Right ventricle myocardium superior (tissue), 1 donor: ENCODE data around the gene ADGRG2. TPM values are rescaled to one million over a fixed set of nuclear protein-coding genes. Genes with fewer than 3 reads are reported as not detected.
"Not testable (repeated sequence)": the region's sequence is repeated elsewhere in the genome, so short reads cannot be mapped to it uniquely, and the experiment has no call there.

Source experiments
- ATAC-seq: fragments of 200-7000 bp; cut with Tn5 transposase; one replicate; pipeline ENCODE4 v1.9.1; 2020; ENCODE audit warnings: mild to moderate bottlenecking; ENCODE audit not compliant: poor library complexity
- DNase-seq: peaks from one replicate; pipeline ENCODE4 v3.0.0-alpha.2; 2020
- intact Hi-C: fragments of 100-400 bp; cut with DNase I; formaldehyde crosslinking; loops from one replicate; pipeline ENCODE4 v1.11.2; 2022
- total RNA-seq: library from RNA; stranded (reverse); fragmentation: NEBNext Ultra II Directional; extraction: Animal tissue kit (Norgen Biotek cat#: 25700); gene quantifications from one replicate; pipeline ENCODE4 v1.2.1, GENCODE V29; 2021
- donor health status: DM: no; HTN: yes; CAD: no; lungs with severe emphysema.

ADGRG2 gene
- total RNA-seq, 1 donor from 2014 or later = 0.78 TPM

- ATAC-seq (peak; percentile 71), DNase-seq (peak; percentile 50)
- intact Hi-C loops = no loop called here
Observed at GRCh38 chrX:19094654-19095053, 27.6 kb downstream of the ADGRG2 start.

- ATAC-seq (no peak), DNase-seq (no peak)
- intact Hi-C loops = no loop called here
Observed at GRCh38 chrX:19091596-19091995, 30.7 kb downstream of the ADGRG2 start.

DNA sequence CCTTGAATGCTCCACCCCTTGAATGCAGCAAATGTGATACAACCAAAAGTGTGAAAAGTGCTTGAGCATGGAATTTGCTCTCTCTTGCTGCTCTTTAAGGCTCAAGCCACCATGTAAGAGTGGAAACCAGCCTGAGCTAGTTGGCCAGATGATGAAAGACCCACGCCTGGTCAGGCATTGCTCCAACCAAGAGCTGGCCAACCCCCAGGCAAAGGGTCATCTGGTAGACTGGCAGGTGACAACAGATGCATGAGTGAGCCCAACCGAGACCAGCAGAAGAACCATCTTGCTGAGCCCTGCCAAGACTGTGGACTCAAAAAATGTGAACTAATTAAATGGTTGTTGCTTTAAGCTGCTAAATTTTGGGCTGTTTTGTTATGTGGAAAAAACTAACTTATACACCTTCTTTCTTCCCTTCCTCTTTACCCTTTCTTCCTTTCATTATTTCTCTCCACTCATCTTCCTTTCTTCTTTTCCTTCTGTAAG, 32.7 kb downstream of the ADGRG2 start:
- ATAC-seq (no peak), DNase-seq (no peak)
- intact Hi-C loops = no loop called here

DNA sequence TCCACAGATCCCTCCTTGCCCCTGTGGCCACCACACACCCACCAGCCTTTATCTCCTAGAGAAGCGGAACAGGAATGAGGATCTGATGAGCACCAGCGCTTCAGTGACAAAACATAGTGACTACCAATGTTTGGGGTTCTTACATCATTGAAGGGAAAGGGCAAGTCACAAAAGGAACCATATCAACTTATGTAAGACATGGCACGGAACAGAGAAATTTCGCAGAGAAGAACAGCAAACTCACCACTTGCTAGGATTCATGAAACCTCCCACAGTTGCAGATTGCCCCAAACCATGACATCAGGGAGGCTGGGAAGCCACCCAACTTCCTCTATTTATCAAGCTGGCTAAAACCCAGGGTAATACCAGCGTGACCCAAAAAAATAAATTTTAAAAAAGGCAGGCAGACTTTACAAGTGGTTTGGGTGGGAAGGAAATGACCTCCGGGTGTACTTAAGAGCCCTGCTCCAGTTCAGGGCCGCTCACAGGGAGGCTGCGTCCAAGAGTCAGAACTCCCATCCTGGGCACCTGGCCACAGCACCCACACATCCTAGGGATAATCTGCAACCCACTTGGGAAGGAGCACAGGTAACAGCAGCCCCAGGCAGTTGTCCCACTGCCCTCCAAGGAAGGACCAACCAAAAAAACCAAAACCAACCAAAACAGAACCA, 36.0 kb downstream of the ADGRG2 start:
- intact Hi-C loops = no loop called here
- ATAC-seq = no peak

DNA sequence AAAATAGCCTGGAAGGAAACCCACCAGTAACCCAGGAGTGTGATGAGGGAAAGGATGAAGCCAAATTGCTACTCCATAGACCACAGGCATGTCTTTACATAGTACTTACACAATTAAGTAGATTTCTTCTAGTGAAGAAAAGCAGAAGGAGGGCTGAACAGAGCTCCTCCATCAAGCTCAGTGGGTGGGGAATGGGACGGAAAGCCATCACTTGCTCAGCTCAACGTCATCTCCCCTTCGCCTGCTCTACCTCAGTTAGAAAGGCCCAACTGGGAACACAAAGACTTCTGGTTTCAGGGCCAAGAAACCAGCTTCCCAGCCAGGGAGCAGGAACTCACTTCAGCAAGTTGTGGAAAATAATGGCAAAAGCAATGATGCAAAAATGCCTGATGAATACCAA, 36.6 kb downstream of the ADGRG2 start:
- ATAC-seq = no peak
- intact Hi-C loops = no loop called here
- DNase-seq = no peak

More for the DNA sequence above, 36.0 kb downstream of the ADGRG2 start:
- peak; percentile 38 for DNase-seq

GRCh38 chrX:19075754-19076153, 46.5 kb downstream of the ADGRG2 start:
- DNase-seq (no peak), ATAC-seq (no peak)
- intact Hi-C loops = no loop called here

DNA sequence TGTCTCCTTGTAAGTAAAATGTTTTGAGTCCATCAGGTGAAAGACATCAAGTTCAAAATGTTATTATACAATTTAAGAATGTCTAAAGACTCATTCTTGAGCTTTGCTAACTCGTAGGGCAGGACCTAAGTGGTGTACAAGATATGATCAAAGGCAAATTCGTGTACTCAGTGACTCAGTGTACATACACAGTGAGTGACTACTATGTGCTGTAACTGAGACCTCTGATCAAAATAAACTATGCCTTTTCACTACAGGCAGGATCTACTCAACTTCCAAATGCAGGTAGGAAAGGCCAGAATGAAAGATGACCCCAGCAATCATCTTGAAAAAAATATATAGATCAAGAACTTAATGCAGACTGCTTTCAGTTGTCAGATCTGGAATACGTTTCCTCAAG, 49.9 kb downstream of the ADGRG2 start:
- no peak for ATAC-seq
- DNase-seq = no peak
- intact Hi-C loops = no loop called here

- DNase-seq (peak; percentile 40), ATAC-seq (peak; percentile 77)
- intact Hi-C loops = no loop called here
Observed at GRCh38 chrX:19070555-19070994, 51.7 kb downstream of the ADGRG2 start.

DNA sequence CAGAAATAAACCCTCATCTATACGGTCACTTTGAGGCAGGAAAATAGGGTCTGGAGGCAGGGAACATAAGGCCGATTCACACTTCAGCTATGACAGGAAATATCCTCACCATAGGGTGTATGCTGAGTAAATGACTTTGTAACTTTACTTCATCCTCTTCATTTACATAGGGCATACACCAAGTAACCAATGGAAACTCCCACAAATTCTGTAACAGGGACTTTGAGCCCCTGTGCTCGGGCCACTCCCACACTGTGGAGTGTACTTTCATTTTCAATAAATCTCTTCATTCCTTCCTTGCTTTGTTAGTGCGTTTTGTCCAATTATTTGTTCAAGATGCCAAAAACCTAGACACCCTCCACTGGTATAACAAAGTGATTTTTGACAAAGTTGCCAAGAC, 55.3 kb downstream of the ADGRG2 start:
- DNase-seq, intact Hi-C loops, ATAC-seq: not testable (repeated sequence)

GRCh38 chrX:19065535-19065934, 56.7 kb downstream of the ADGRG2 start:
- intact Hi-C loops = no loop called here
- DNase-seq = no peak
- ATAC-seq = no peak

DNA sequence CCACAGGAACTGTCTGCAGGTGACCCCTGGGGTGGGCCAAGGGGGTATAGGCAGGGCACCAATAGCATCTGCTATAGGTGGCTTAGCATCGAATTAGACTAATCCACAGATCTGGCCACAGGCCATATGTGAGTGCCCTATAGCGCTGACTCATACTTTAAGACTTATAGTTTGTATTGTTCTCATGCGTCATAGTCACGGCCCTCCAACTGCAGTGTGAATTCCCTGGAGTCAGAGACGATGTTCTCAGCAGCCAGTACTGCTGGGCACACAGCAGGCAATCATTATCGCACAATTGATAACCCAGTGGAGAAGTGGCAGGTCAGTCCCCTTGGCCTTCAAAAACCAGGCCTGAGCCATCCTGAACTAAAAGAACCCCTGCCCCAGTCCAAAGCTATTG, 58.1 kb downstream of the ADGRG2 start:
- DNase-seq (no peak), ATAC-seq (no peak)
- intact Hi-C loops = no loop called here

GRCh38 chrX:19063030-19063429, 59.2 kb downstream of the ADGRG2 start:
- DNase-seq (no peak), ATAC-seq (no peak)
- intact Hi-C loops = no loop called here

GRCh38 chrX:19059067-19059466, 63.2 kb downstream of the ADGRG2 start:
- intact Hi-C loops = no loop called here
- ATAC-seq (no peak), DNase-seq (no peak)

GRCh38 chrX:19057856-19058255, 64.4 kb downstream of the ADGRG2 start:
- intact Hi-C loops = no loop called here
- ATAC-seq = no peak
- DNase-seq = no peak

DNA sequence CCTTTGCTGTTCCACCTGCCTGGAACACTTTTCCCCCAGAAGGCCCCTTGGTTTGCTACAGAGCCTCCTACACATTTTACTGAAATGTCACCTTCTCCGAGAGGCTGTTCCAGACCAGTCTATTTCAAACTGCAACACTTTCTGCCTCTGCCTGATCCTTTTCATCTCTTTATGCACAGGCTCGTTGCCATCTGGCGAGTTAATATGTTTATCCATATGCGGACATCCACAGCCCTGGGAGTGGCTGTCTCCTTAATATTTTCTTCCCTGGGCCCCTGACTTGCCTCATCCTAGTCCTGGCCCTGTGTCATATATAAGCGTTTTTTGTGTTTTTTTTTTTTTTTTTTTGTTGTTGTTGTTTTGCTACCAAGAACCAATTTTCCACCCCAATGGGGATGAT, 73.2 kb downstream of the ADGRG2 start:
- no peak for DNase-seq
- intact Hi-C loops = no loop called here
- ATAC-seq = no peak

GRCh38 chrX:19046343-19047215, 75.7 kb downstream of the ADGRG2 start:
- DNase-seq = no peak
- ATAC-seq = no peak
- intact Hi-C loops = no loop called here

- DNase-seq (no peak), ATAC-seq (no peak)
- intact Hi-C loops = no loop called here
Observed at GRCh38 chrX:19040373-19040772, 81.9 kb downstream of the ADGRG2 start.

DNA sequence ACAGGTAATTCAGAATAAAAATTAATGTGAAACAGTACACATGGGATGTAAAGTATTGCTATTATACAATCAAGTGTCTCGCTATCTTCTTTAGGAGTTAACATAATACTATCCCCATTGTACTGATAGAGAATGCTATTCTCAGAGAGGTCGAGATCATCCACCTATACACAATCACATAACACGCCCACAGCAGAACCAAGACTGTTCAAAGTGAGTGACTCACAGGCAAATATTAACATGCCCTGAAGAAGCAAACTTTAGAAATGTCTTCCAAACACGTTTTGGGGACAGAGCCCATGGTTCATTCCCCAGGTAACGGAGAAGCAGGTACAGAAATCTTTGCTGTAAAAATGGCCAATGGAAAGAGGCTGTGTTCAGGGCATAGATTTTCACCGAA, 88.2 kb downstream of the ADGRG2 start:
- no peak for DNase-seq
- intact Hi-C loops = no loop called here
- ATAC-seq = no peak

DNA sequence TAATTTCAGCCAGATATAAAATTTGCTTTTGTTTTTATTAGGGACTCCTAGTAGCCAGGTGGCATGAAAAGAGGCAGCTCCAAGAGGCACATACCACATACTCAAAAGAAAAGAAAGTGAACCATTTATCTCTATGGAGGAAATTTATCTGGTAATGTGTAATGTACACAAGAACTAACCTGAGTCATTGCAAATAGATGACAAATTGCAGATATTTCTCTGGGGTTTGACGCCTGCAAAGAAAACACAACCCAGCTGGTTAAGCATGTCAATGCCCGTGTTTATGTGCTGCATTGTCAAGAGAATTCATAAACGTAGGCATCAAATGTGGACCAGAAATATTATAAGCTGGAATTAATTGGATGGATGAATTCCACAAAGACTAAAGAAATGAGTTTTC, 91.5 kb downstream of the ADGRG2 start:
- ATAC-seq = no peak
- no peak for DNase-seq
- intact Hi-C loops = no loop called here

- DNase-seq (no peak), ATAC-seq (no peak)
- intact Hi-C loops = no loop called here
Observed at GRCh38 chrX:19028560-19028959, 93.7 kb downstream of the ADGRG2 start.
